ENCODE measurements around the gene PAX4.

Gene PAX4

GRCh38 chr7:127632276-127632910, 14.5 kb upstream of the PAX4 start:
- DNase-seq (ENCODE audit: low read depth, low spot score) = no peak
- no peak overlapping the region for H3K27ac ChIP-seq

GRCh38 chr7:127629268-127629854, 11.4 kb upstream of the PAX4 start:
- DNase-seq (ENCODE audit: low read depth, low spot score) = no peak
- H3K27ac ChIP-seq = no peak overlapping the region

GRCh38 chr7:127628445-127628844, 10.5 kb upstream of the PAX4 start:
- DNase-seq (ENCODE audit: low read depth, low spot score) = no peak
- no peak overlapping the region for H3K27ac ChIP-seq

GRCh38 chr7:127625331-127625730, 7.4 kb upstream of the PAX4 start:
- no peak overlapping the region for H3K27ac ChIP-seq
- DNase-seq (ENCODE audit: low read depth, low spot score) = no peak

- no peak for DNase-seq (ENCODE audit: low read depth, low spot score)
Measured at GRCh38 chr7:127620406-127621233, 2.7 kb upstream of the PAX4 start.

GRCh38 chr7:127619681-127620405, 1.9 kb upstream of the PAX4 start:
- DNase-seq (ENCODE audit: low read depth, low spot score) = no peak
- H3K27ac ChIP-seq = no peak overlapping the region

More at GRCh38 chr7:127620406-127621233, 2.7 kb upstream of the PAX4 start:
- H3K27ac ChIP-seq = no peak overlapping the region

- no peak overlapping the region for H3K27ac ChIP-seq
- DNase-seq (ENCODE audit: low read depth, low spot score) = no peak
Measured at GRCh38 chr7:127618775-127619174, 833 bp upstream of the PAX4 start.

- DNase-seq (ENCODE audit: low read depth, low spot score) = no peak
- H3K27ac ChIP-seq = no peak overlapping the region
Measured at GRCh38 chr7:127616724-127617123, 1.2 kb downstream of the PAX4 start.

- no peak overlapping the region for H3K27ac ChIP-seq
- no peak for DNase-seq (ENCODE audit: low read depth, low spot score)
Measured at GRCh38 chr7:127612263-127612662, 5.7 kb downstream of the PAX4 start.

- no peak for DNase-seq (ENCODE audit: low read depth, low spot score)
- H3K27ac ChIP-seq = no peak overlapping the region
Measured at GRCh38 chr7:127609297-127609696, 8.6 kb downstream of the PAX4 start.

GRCh38 chr7:127608446-127608845, 9.5 kb downstream of the PAX4 start:
- no peak overlapping the region for H3K27ac ChIP-seq
- no peak for DNase-seq (ENCODE audit: low read depth, low spot score)

GRCh38 chr7:127600885-127601284, 17.1 kb downstream of the PAX4 start:
- no peak for DNase-seq (ENCODE audit: low read depth, low spot score)
- H3K27ac ChIP-seq = no peak overlapping the region

- no peak overlapping the region for H3K27ac ChIP-seq
- DNase-seq (ENCODE audit: low read depth, low spot score) = no peak
Measured at GRCh38 chr7:127598318-127598717, 19.6 kb downstream of the PAX4 start.

- no peak for DNase-seq (ENCODE audit: low read depth, low spot score)
- no peak overlapping the region for H3K27ac ChIP-seq
Measured at GRCh38 chr7:127595737-127596136, 22.2 kb downstream of the PAX4 start.

GRCh38 chr7:127594490-127594889, 23.5 kb downstream of the PAX4 start:
- DNase-seq (ENCODE audit: low read depth, low spot score) = no peak
- no peak overlapping the region for H3K27ac ChIP-seq

- no peak for DNase-seq (ENCODE audit: low read depth, low spot score)
- no peak overlapping the region for H3K27ac ChIP-seq
Measured at GRCh38 chr7:127592550-127592949, 25.4 kb downstream of the PAX4 start.

GRCh38 chr7:127591591-127591990, 26.4 kb downstream of the PAX4 start:
- H3K27ac ChIP-seq = no peak overlapping the region
- DNase-seq (ENCODE audit: low read depth, low spot score) = no peak

GRCh38 chr7:127591189-127591588, 26.8 kb downstream of the PAX4 start:
- DNase-seq (ENCODE audit: low read depth, low spot score) = no peak

GRCh38 chr7:127589896-127590295, 28.0 kb downstream of the PAX4 start:
- no peak overlapping the region for H3K27ac ChIP-seq
- no peak for DNase-seq (ENCODE audit: low read depth, low spot score)

More at GRCh38 chr7:127591189-127591588, 26.8 kb downstream of the PAX4 start:
- H3K27ac ChIP-seq = no peak overlapping the region

GRCh38 chr7:127588697-127589482, 29.1 kb downstream of the PAX4 start:
- no peak for DNase-seq (ENCODE audit: low read depth, low spot score)
- H3K27ac ChIP-seq = peak overlapping the region; percentile 62
